Ovary (tissue), 3 donors: ENCODE results near the gene GMNN.

Experiments used
- CTCF ChIP-seq, 3 donors: fragments of 450-650 bp in 2 of 3; fragments of 200-600 bp in 1 of 3; IDR thresholded peaks; one replicate each; pipeline versions ENCODE4 v1.5.1 to v1.8.0; 2016 to 2022; ENCODE audit warnings: antibody characterized with exemption in 3 of 3, mild to moderate bottlenecking in 1 of 3
- EP300 ChIP-seq: sonication (generic); formaldehyde crosslinking; IDR thresholded peaks from one replicate; pipeline ENCODE4 v1.6.1; 2017; ENCODE audit warnings: antibody characterized with exemption
- donor health status: DM: no; HTN: no; CAD: no.

DNA sequence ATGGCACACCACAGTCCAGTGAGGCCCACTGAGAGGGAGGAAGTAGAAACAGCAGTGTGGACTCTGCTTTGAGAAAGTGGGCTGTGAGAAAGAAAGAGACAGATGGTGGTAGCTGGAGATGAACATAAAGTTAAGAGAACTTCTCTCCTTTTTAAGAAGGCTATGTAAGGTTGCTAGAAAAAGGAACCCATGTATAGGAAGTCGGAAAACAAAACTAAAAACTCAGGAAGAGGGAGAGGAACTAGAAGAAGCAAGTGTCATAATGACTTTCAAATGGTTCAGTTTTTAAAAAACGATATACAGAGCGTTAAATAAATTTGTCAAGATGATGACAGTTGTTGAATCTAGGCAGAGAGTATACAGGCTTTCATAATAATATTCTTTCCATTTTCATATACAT is 25.4 kb upstream of the GMNN start:
- no peak for TF ChIP-seq CTCF (IDR thresholded peaks at IDR 0.05)
- TF ChIP-seq EP300 = no peak
